ENCODE results near the gene FASTKD2. TPM values are rescaled to one million over a fixed set of nuclear protein-coding genes. Genes with fewer than 3 reads are reported as not detected.

FASTKD2 gene
- total and polyA plus RNA-seq, 2 donors (not counting 3 experiments of a cell fraction or from before 2014, with no cell fraction given) = 20.6 to 22.6 TPM

DNA sequence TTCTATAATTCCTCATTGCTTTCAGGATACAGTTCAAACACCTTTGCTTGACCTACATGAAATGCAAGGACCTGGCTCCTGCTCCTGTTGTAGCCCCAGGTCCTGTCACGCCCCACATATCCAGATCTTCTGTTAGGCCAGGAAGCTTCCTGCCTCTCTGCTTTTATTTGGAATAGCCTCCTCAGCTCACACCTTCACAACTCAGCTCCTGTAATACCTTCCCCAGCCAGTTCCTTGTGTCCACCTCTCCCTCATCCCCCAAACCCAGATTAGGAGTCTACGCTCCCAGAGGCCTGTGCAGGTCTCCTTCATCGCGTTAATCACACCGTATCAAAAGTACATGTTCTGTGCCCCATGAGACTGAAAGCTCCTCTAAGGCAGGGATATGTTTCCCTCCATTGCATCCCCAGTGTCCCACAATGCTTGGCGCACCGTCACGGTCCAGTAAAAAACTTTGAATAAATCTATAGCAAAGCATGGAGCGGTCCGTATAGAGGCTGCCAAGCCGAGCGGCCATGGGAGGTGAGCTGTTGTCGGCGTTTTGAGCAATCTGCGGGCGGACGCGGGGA lies 649 bp upstream of the FASTKD2 start:
- H3K36me3 ChIP-seq (ENCODE audit: control insufficient read depth in 2 of 2, extremely low read depth in 1 of 2, insufficient read depth in 2 of 2, low read length in 2 of 2) = no peaks in the 10 kb centered on the region
- H3K4me1 ChIP-seq (ENCODE audit: control insufficient read depth, extremely low read depth, insufficient read depth, low read length) = peaks cover 8% of the 10 kb centered on the region
- ChIA-PET POLR2A (no interaction called here), CTCF (interaction anchor here (0.5 to 4.3 kb wide), 4 partner anchors 11 to 36 kb away, joined by 3 to 25 read pairs (median 3); no protein-coding TSS in a partner anchor)
- intact Hi-C loops (cut with micrococcal nuclease) (loop anchor here (2.0 to 5.0 kb wide), 3 partner anchors 36 to 372 kb away; no protein-coding TSS in a partner anchor), dilution Hi-C loops (cut with MboI; ENCODE audit: extremely low pct_ligation_motif_present, low sequenced_read_pairs) (no loop called here)
- peak overlapping the region; percentile 89 for H3K27ac ChIP-seq (ENCODE audit: insufficient read depth, low read depth, low read length)
- no TSS peak for BruUV-seq (replicated peaks)
- no peaks in the 10 kb centered on the region for H3K9me3 ChIP-seq (replicated peaks; ENCODE audit: control insufficient read depth, insufficient read depth, low read length)
- H3K9me1 ChIP-seq (replicated peaks; ENCODE audit: control insufficient read depth, extremely low read depth, insufficient read depth, low read length) = no peaks in the 10 kb centered on the region
- H3K27me3 ChIP-seq (ENCODE audit: control insufficient read depth in 2 of 2, insufficient read depth in 2 of 2, low read length in 2 of 2) = peaks cover 8 to 26% of the 10 kb centered on the region in 2 experiments
- H3K4me3 ChIP-seq (replicated peaks in 1 of 3; ENCODE audit: insufficient read depth in 1 of 3, low read depth in 1 of 3, low read length in 3 of 3) = peak overlapping the region in 2 of 3 experiments; percentile 80 to 96
- TF ChIP-seq EZH2 (IDR thresholded peaks at IDR 0.05; ENCODE audit: borderline replicate concordance, low read depth, low read length, severe bottlenecking) (no peak), MYC (IDR thresholded peaks at IDR 0.05; ENCODE audit: low read depth, low read length) (no peak), JUN (IDR thresholded peaks at IDR 0.05; ENCODE audit: borderline replicate concordance, insufficient read depth, insufficient read length, low read depth) (no peak), FOS (IDR thresholded peaks at IDR 0.05; ENCODE audit: borderline replicate concordance, insufficient read depth, low read length) (no peak), POLR2AphosphoS5 (IDR thresholded peaks at IDR 0.05; ENCODE audit: insufficient read depth, low read depth, low read length) (no peak), GATA2 (IDR thresholded peaks at IDR 0.05; ENCODE audit: insufficient read depth, insufficient read length, low read depth, low read length) (no peak), POLR2A (IDR thresholded peaks at IDR 0.05; ENCODE audit: low read depth, low read length) (no peak)
- TF ChIP-seq, protein P1, sequence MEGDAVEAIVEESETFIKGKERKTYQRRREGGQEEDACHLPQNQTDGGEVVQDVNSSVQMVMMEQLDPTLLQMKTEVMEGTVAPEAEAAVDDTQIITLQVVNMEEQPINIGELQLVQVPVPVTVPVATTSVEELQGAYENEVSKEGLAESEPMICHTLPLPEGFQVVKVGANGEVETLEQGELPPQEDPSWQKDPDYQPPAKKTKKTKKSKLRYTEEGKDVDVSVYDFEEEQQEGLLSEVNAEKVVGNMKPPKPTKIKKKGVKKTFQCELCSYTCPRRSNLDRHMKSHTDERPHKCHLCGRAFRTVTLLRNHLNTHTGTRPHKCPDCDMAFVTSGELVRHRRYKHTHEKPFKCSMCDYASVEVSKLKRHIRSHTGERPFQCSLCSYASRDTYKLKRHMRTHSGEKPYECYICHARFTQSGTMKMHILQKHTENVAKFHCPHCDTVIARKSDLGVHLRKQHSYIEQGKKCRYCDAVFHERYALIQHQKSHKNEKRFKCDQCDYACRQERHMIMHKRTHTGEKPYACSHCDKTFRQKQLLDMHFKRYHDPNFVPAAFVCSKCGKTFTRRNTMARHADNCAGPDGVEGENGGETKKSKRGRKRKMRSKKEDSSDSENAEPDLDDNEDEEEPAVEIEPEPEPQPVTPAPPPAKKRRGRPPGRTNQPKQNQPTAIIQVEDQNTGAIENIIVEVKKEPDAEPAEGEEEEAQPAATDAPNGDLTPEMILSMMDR (IDR thresholded peaks at IDR 0.05; ENCODE audit: extremely low read depth in 1 of 2, insufficient read depth in 1 of 2, low read depth in 1 of 2, low read length in 2 of 2) = no peak
- TF ChIP-seq, protein P2, sequence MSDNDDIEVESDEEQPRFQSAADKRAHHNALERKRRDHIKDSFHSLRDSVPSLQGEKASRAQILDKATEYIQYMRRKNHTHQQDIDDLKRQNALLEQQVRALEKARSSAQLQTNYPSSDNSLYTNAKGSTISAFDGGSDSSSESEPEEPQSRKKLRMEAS (IDR thresholded peaks at IDR 0.05; ENCODE audit: insufficient read depth, insufficient read length) = no peak
- H3K79me2 ChIP-seq (ENCODE audit: control insufficient read depth, insufficient read depth, low read length) = peaks cover 31% of the 10 kb centered on the region
- H3K9ac ChIP-seq (replicated peaks; ENCODE audit: extremely low read depth, insufficient read depth, low read length) = peak overlapping the region; percentile 95
- H3K4me2 ChIP-seq (ENCODE audit: insufficient read depth, low read length) = peak overlapping the region; percentile 76
- FAIRE-seq (no peak), DNase-seq (ENCODE audit: low read depth, low spot score) (no peak)
- H4K20me1 ChIP-seq (replicated peaks; ENCODE audit: control insufficient read depth, extremely low read depth, insufficient read depth, low read length) = no peaks in the 10 kb centered on the region
- H2AFZ ChIP-seq (ENCODE audit: low read depth, low read length) = peak overlapping the region; percentile 92

Data from endothelial cell of umbilical vein (primary cell).